Fibroblast of pulmonary artery (primary cell): ENCODE data around the gene CD14.

Source experiments
- DNase-seq: peaks from one replicate; pipeline ENCODE4 v3.0.0-alpha.2; 2010; ENCODE audit warnings: low read depth
- H3K4me3 ChIP-seq: replicated peaks from 2 replicates; pipeline ENCODE4 v1.5.1; 2011; ENCODE audit warnings: low read depth, mild to moderate bottlenecking, control low read depth, low read length, moderate library complexity
- CTCF ChIP-seq: IDR thresholded peaks from 2 replicates; pipeline ENCODE4 v1.5.1; 2011; ENCODE audit warnings: mild to moderate bottlenecking, control low read depth, low read length, inconsistent platforms; ENCODE audit errors: missing control alignments

CD14 gene

GRCh38 chr5:140634103-140634502 lies 1.1 kb upstream of the CD14 start:
- DNase-seq, result no peak
- no peak overlapping the region for H3K4me3 ChIP-seq
- no peak for TF ChIP-seq CTCF

- no peak for DNase-seq
- no peak overlapping the region for H3K4me3 ChIP-seq
- no peak for TF ChIP-seq CTCF
These were observed 526 bp upstream of the CD14 start for GRCh38 chr5:140633501-140633900.

GRCh38 chr5:140632366-140633020 lies 482 bp downstream of the CD14 start:
- TF ChIP-seq CTCF, result no peak
- H3K4me3 ChIP-seq, result peak overlapping the region; percentile 52
- DNase-seq, result peak; percentile 78

GRCh38 chr5:140631831-140632365 lies 1.1 kb downstream of the CD14 start:
- DNase-seq, result no peak
- H3K4me3 ChIP-seq, result peak overlapping the region; percentile 52
- TF ChIP-seq CTCF, result no peak

GRCh38 chr5:140631036-140631417 lies 1.9 kb downstream of the CD14 start:
- TF ChIP-seq CTCF, result no peak

GRCh38 chr5:140630292-140631035 lies 2.5 kb downstream of the CD14 start:
- H3K4me3 ChIP-seq, result no peak overlapping the region
- no peak for TF ChIP-seq CTCF
- no peak for DNase-seq

More at GRCh38 chr5:140631036-140631417, 1.9 kb downstream of the CD14 start:
- H3K4me3 ChIP-seq, result no peak overlapping the region
- DNase-seq, result no peak
